Testis (tissue), 2 donors: ENCODE measurements around the gene MLN.

ENCODE experiments used
- POLR2A ChIP-seq: fragments of 450-650 bp; IDR thresholded peaks from one replicate; pipeline ENCODE4 v1.6.1; 2017; ENCODE audit warnings: antibody characterized with exemption, mild to moderate bottlenecking, moderate library complexity
- TF ChIP-seq, protein P1 (sequence below), 3 experiments: fragments of 450-650 bp in 2 of 3; fragments of 200-600 bp in 1 of 3; sonication (generic) in 1 of 3; IDR thresholded peaks; one replicate each; pipeline ENCODE4 v1.5.1; 2016 to 2019; ENCODE audit warnings: antibody characterized with exemption in 3 of 3, mild to moderate bottlenecking in 2 of 3, moderate library complexity in 1 of 3

- TF ChIP-seq, protein P1, sequence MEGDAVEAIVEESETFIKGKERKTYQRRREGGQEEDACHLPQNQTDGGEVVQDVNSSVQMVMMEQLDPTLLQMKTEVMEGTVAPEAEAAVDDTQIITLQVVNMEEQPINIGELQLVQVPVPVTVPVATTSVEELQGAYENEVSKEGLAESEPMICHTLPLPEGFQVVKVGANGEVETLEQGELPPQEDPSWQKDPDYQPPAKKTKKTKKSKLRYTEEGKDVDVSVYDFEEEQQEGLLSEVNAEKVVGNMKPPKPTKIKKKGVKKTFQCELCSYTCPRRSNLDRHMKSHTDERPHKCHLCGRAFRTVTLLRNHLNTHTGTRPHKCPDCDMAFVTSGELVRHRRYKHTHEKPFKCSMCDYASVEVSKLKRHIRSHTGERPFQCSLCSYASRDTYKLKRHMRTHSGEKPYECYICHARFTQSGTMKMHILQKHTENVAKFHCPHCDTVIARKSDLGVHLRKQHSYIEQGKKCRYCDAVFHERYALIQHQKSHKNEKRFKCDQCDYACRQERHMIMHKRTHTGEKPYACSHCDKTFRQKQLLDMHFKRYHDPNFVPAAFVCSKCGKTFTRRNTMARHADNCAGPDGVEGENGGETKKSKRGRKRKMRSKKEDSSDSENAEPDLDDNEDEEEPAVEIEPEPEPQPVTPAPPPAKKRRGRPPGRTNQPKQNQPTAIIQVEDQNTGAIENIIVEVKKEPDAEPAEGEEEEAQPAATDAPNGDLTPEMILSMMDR (IDR thresholded peaks at IDR 0.05): no peak
- TF ChIP-seq POLR2A: no peak
Observed at GRCh38 chr6:33847078-33847477, 43.3 kb upstream of the MLN start.
